HepG2 (cell line): ENCODE data around the gene DENND2A. TPM values are rescaled to one million over a fixed set of nuclear protein-coding genes. Genes with fewer than 3 reads are reported as not detected.

Source experiments
- ATAC-seq: fragments of 200-7000 bp; cut with Tn5 transposase; 3 replicates; pipeline ENCODE4 v1.9.1; 2020; ENCODE audit warnings: mild to moderate bottlenecking, moderate library complexity
- BruUV-seq: library from RNA; stranded (reverse); fragments of 400-500 nt; replicated peaks from 2 replicates; lab custom pipeline; 2021; lab: Mats Ljungman, UMichigan
- CTCF ChIA-PET: fragments of 300-600 bp; formaldehyde crosslinking; extraction: SDS; loops from one replicate; lab custom pipeline; 2021; ENCODE audit warnings: low total read pairs, inconsistent platforms, low intra/inter-chr PET ratio; lab: Yijun Ruan, JAX
- POLR2A ChIA-PET: fragments of 350-600 bp; sonication (Branson Sonifier 250); formaldehyde crosslinking; loops from one replicate; lab custom pipeline; 2020; ENCODE audit warnings: antibody characterized with exemption, inconsistent platforms; lab: Yijun Ruan, JAX
- DNase-seq: peaks from one replicate; pipeline ENCODE4 v3.0.0-alpha.2; 2015; ENCODE audit warnings: low spot score
- FAIRE-seq: peaks from 3 replicates; lab custom pipeline; 2011; peaks lifted over from hg19 to GRCh38; lab: Jason Lieb, UNC
- H2AFZ ChIP-seq: one replicate; pipeline ENCODE4 v1.6.1; 2011; ENCODE audit warnings: low read length, inconsistent platforms
- H3K27ac ChIP-seq: fragments of 300-600 bp; 3 replicates; pipeline ENCODE4 v1.8.0; 2011; ENCODE audit warnings: mixed run types, mild to moderate bottlenecking, mixed read lengths, low read length, inconsistent platforms; ENCODE audit not compliant: insufficient read depth; ENCODE audit errors: extremely low read length
- H3K27me3 ChIP-seq, 2 experiments: fragments of 200-600 bp in 1 of 2; 2 replicates in 1 of 2; 3 replicates in 1 of 2; pipeline versions ENCODE4 v1.6.0 to v1.8.0; 2011; ENCODE audit warnings: low read length in 2 of 2, mild to moderate bottlenecking in 2 of 2, moderate library complexity in 2 of 2, inconsistent platforms in 1 of 2; ENCODE audit not compliant: insufficient read depth in 2 of 2, control insufficient read depth in 1 of 2
- H3K36me3 ChIP-seq, 2 experiments: fragments of 200-600 bp in 1 of 2; replicated peaks in 1 of 2; 2 replicates in 1 of 2; 3 replicates in 1 of 2; pipeline versions ENCODE4 v1.5.1 to v1.8.0; 2011; ENCODE audit warnings: low read length in 2 of 2, inconsistent platforms in 1 of 2; ENCODE audit not compliant: insufficient read depth in 2 of 2, control insufficient read depth in 1 of 2
- H3K4me1 ChIP-seq: 2 replicates; pipeline ENCODE4 v1.5.1; 2012; ENCODE audit warnings: low read length, inconsistent platforms; ENCODE audit not compliant: insufficient read depth
- H3K4me2 ChIP-seq: 2 replicates; pipeline ENCODE4 v1.6.0; 2011; ENCODE audit warnings: low read depth, low read length, inconsistent platforms
- H3K4me3 ChIP-seq, 3 experiments: fragments of 200-600 bp in 1 of 3; sonication (generic), shearing (Covaris generic) in 1 of 3; replicated peaks in 1 of 3; 2 replicates each; pipeline ENCODE4 v1.5.1; 2011 to 2016; ENCODE audit warnings: low read length in 3 of 3, inconsistent platforms in 2 of 3, low read depth in 2 of 3, mild to moderate bottlenecking in 2 of 3, control low read depth in 1 of 3, mixed read lengths in 1 of 3; ENCODE audit not compliant: insufficient read depth in 1 of 3
- H3K79me2 ChIP-seq: one replicate; pipeline ENCODE4 v1.6.1; 2011; ENCODE audit warnings: low read length, inconsistent platforms; ENCODE audit not compliant: insufficient read depth
- H3K9ac ChIP-seq: 2 replicates; pipeline ENCODE4 v1.6.0; 2011; ENCODE audit warnings: mild to moderate bottlenecking, low read depth, low read length, inconsistent platforms; ENCODE audit not compliant: insufficient read depth
- H3K9me3 ChIP-seq: 2 replicates; pipeline ENCODE4 v1.5.1; 2012; ENCODE audit warnings: mild to moderate bottlenecking, low read length
- H4K20me1 ChIP-seq: 2 replicates; pipeline ENCODE4 v1.6.0; 2011; ENCODE audit warnings: inconsistent platforms, mild to moderate bottlenecking, low read length, moderate library complexity; ENCODE audit not compliant: insufficient read depth
- ATF5 ChIP-seq: sonication (generic); formaldehyde crosslinking; IDR thresholded peaks from 2 replicates; pipeline ENCODE4 v1.4.0; 2020; ENCODE audit warnings: mild to moderate bottlenecking, low read depth, missing genetic modification reagents
- BORCS8-MEF2B ChIP-seq: sonication (generic); formaldehyde crosslinking; IDR thresholded peaks from 2 replicates; pipeline ENCODE4 v1.8.0; 2022; ENCODE audit warnings: mild to moderate bottlenecking, missing genetic modification reagents
- FOXC1 ChIP-seq: sonication (generic); formaldehyde crosslinking; IDR thresholded peaks from 2 replicates; pipeline ENCODE4 v1.8.0; 2022; ENCODE audit warnings: mild to moderate bottlenecking, missing genetic modification reagents, borderline replicate concordance
- JUND ChIP-seq: sonication (generic); formaldehyde crosslinking; IDR thresholded peaks from 2 replicates; pipeline ENCODE4 v1.8.0; 2022; ENCODE audit warnings: mild to moderate bottlenecking, missing genetic modification reagents
- NFYC ChIP-seq: IDR thresholded peaks from 2 replicates; pipeline ENCODE4 v1.6.1; 2016; ENCODE audit warnings: missing genetic modification reagents, missing compliant biosample characterization
- PRPF4 ChIP-seq: fragments of 200-400 bp; formaldehyde crosslinking; IDR thresholded peaks from 2 replicates; pipeline ENCODE4 v1.6.1; 2016; ENCODE audit warnings: low read length, low read depth; ENCODE audit not compliant: poor library complexity, severe bottlenecking
- RBAK ChIP-seq: sonication (generic); formaldehyde crosslinking; IDR thresholded peaks from 2 replicates; pipeline ENCODE4 v1.5.1; 2020; ENCODE audit warnings: mild to moderate bottlenecking, missing genetic modification reagents
- SNAI1 ChIP-seq: sonication (generic); formaldehyde crosslinking; IDR thresholded peaks from 2 replicates; pipeline ENCODE4 v1.5.0; 2020; ENCODE audit warnings: mild to moderate bottlenecking, missing genetic modification reagents, borderline replicate concordance
- SOX5 ChIP-seq: IDR thresholded peaks from 2 replicates; pipeline ENCODE4 v1.6.1; 2016; ENCODE audit warnings: borderline replicate concordance
- STAT6 ChIP-seq: sonication (generic); formaldehyde crosslinking; IDR thresholded peaks from 2 replicates; pipeline ENCODE4 v1.4.0; 2020; ENCODE audit warnings: missing genetic modification reagents, mild to moderate bottlenecking, borderline replicate concordance
- ZFP41 ChIP-seq: sonication (generic); formaldehyde crosslinking; IDR thresholded peaks from 2 replicates; pipeline ENCODE4 v1.4.0; 2020; ENCODE audit warnings: mild to moderate bottlenecking, missing genetic modification reagents, borderline replicate concordance
- ZNF142 ChIP-seq: sonication (generic); formaldehyde crosslinking; IDR thresholded peaks from 2 replicates; pipeline ENCODE4 v1.4.0; 2020; ENCODE audit warnings: missing genetic modification reagents
- ZNF224 ChIP-seq: sonication (generic); formaldehyde crosslinking; IDR thresholded peaks from 2 replicates; pipeline ENCODE4 v1.5.0; 2020; ENCODE audit warnings: mild to moderate bottlenecking, missing genetic modification reagents
- ZNF782 ChIP-seq: sonication (generic); formaldehyde crosslinking; IDR thresholded peaks from 2 replicates; pipeline ENCODE4 v1.4.0; 2020; ENCODE audit warnings: missing genetic modification reagents, mild to moderate bottlenecking, borderline replicate concordance
- WGBS: methylation state at CpG from one replicate; pipeline ENCODE4 v1.1.6; 2017; ENCODE audit warnings: low lambda C conversion rate; 5-methylcytosine and 5-hydroxymethylcytosine counted together
- in situ Hi-C: cut with HindIII; loops from 2 replicates; pipeline ENCODE4 v1.10.0; 2017; ENCODE audit warnings: low pct_unique_long_range_greater_than_20kb; ENCODE audit not compliant: extremely low pct_ligation_motif_present
- intact Hi-C: fragments of 100-400 bp; cut with micrococcal nuclease; formaldehyde crosslinking; loops from one replicate; pipeline ENCODE4 v1.10.0; 2022; ENCODE audit not compliant: unreplicated experiment
- polyA plus RNA-seq, 8 experiments: library from polyadenylated mRNA; depleted of rRNA in 3 of 8; stranded (reverse) in 7 of 8; unstranded in 1 of 8; fragments of >200 nt; fragmentation: Illumina TruSeq in 4 of 8; extraction: Trizol in 4 of 8; gene quantifications; 2 replicates each; pipeline versions ENCODE4 v1.2.1 to v1.2.3, GENCODE V29; 2011 to 2016; ENCODE audit warnings: low read depth in 4 of 8, missing spikeins in 1 of 8, mixed read lengths in 1 of 8; ENCODE audit not compliant: insufficient read depth in 1 of 8
- total RNA-seq, 5 experiments: library from RNA; depleted of rRNA; stranded (reverse); fragments of >200 nt; fragmentation: Illumina TruSeq; extraction: Trizol; gene quantifications; 2 replicates each; pipeline ENCODE4 v1.2.3, GENCODE V29; 2016; ENCODE audit warnings: low read depth in 1 of 5

The DENND2A gene
- total and polyA plus RNA-seq, 2 of the 13 experiments (the other 11 are each of a cell fraction or from before 2014, with no cell fraction given), result not detected

- ATAC-seq (no peak), DNase-seq (no peak), FAIRE-seq (no peak)
- Histone ChIP-seq H3K9me3 (no peaks in the 10 kb centered on the region), H3K4me1 (no peaks in the 10 kb centered on the region), H3K4me2 (no peak overlapping the region), H2AFZ (no peak overlapping the region), H3K4me3 (no peak overlapping the region), H4K20me1 (no peaks in the 10 kb centered on the region), H3K9ac (no peak overlapping the region), H3K27me3 (no peaks in the 10 kb centered on the region; a peak in 2 of 5 replicates), H3K79me2 (no peaks in the 10 kb centered on the region), H3K27ac (no peak overlapping the region), H3K36me3 (no peaks in the 10 kb centered on the region)
- ChIA-PET CTCF (no interaction called here), POLR2A (no interaction called here)
- 70% methylated on average over 9 of the region's 17 CpGs for WGBS
- in situ Hi-C loops (no loop called here), intact Hi-C loops (no loop called here)
- BruUV-seq, result no TSS peak
- TF ChIP-seq ZNF142 (CRISPR knock-in tag) (no peak), RBAK (CRISPR knock-in tag) (no peak), STAT6 (CRISPR knock-in tag) (no peak), SNAI1 (CRISPR knock-in tag) (no peak), JUND (CRISPR knock-in tag) (no peak), ZNF782 (CRISPR knock-in tag) (no peak), SOX5 (no peak), NFYC (no peak), BORCS8-MEF2B (CRISPR knock-in tag) (no peak), PRPF4 (no peak), ATF5 (no peak), ZNF224 (CRISPR knock-in tag) (no peak), FOXC1 (no peak), ZFP41 (CRISPR knock-in tag) (no peak)
These were observed 72.4 kb downstream of the DENND2A start for GRCh38 chr7:140568021-140568813.
